Inflammatory macrophage treated with lipopolysaccharide for 1 hour (primary cell): Measurements from ENCODE around the gene EFCAB8.

Source experiments
- DNase-seq, 2 donors: peaks; one replicate each; pipeline ENCODE4 v3.0.0-alpha.2; 2020 to 2022

Gene EFCAB8

GRCh38 chr20:32842688-32843524, 15.8 kb upstream of the EFCAB8 start:
- no peak for DNase-seq

- no peak for DNase-seq
Measured at GRCh38 chr20:32845786-32846185, 12.9 kb upstream of the EFCAB8 start.

GRCh38 chr20:32846852-32847251, 11.9 kb upstream of the EFCAB8 start:
- DNase-seq: no peak

- DNase-seq: no peak
Measured at GRCh38 chr20:32847964-32848363, 10.8 kb upstream of the EFCAB8 start.

GRCh38 chr20:32848846-32849245, 9.9 kb upstream of the EFCAB8 start:
- DNase-seq: no peak

- no peak for DNase-seq
Measured at GRCh38 chr20:32849577-32849976, 9.1 kb upstream of the EFCAB8 start.

- no peak for DNase-seq
Measured at GRCh38 chr20:32855387-32855786, 3.3 kb upstream of the EFCAB8 start.

- no peak for DNase-seq
Measured at GRCh38 chr20:32858189-32858588, 534 bp upstream of the EFCAB8 start.

GRCh38 chr20:32861446-32861845, 2.7 kb downstream of the EFCAB8 start:
- DNase-seq: no peak

- no peak for DNase-seq
Measured at GRCh38 chr20:32869562-32869961, 10.8 kb downstream of the EFCAB8 start.

- peak; percentile 5 to 15 for DNase-seq
Measured at GRCh38 chr20:32870526-32870925, 11.8 kb downstream of the EFCAB8 start.

GRCh38 chr20:32870985-32871384, 12.3 kb downstream of the EFCAB8 start:
- no peak for DNase-seq

- peak; percentile 63 to 66 for DNase-seq
Measured at GRCh38 chr20:32871627-32872160, 13.0 kb downstream of the EFCAB8 start.

- DNase-seq: no peak
Measured at GRCh38 chr20:32872266-32872665, 13.5 kb downstream of the EFCAB8 start.

- no peak for DNase-seq
Measured at GRCh38 chr20:32875673-32876072, 16.9 kb downstream of the EFCAB8 start.

GRCh38 chr20:32877507-32877906, 18.8 kb downstream of the EFCAB8 start:
- no peak for DNase-seq

GRCh38 chr20:32878820-32879219, 20.1 kb downstream of the EFCAB8 start:
- DNase-seq: no peak

- no peak for DNase-seq
Measured at GRCh38 chr20:32879538-32879937, 20.8 kb downstream of the EFCAB8 start.

GRCh38 chr20:32880635-32881034, 21.9 kb downstream of the EFCAB8 start:
- DNase-seq: no peak

- no peak for DNase-seq
Measured at GRCh38 chr20:32883081-32883480, 24.4 kb downstream of the EFCAB8 start.

- no peak for DNase-seq
Measured at GRCh38 chr20:32885185-32885584, 26.5 kb downstream of the EFCAB8 start.

GRCh38 chr20:32885952-32886351, 27.2 kb downstream of the EFCAB8 start:
- no peak for DNase-seq

GRCh38 chr20:32886652-32887051, 27.9 kb downstream of the EFCAB8 start:
- DNase-seq: no peak

- DNase-seq: no peak
Measured at GRCh38 chr20:32887492-32887891, 28.8 kb downstream of the EFCAB8 start.

- DNase-seq: no peak
Measured at GRCh38 chr20:32888636-32889035, 29.9 kb downstream of the EFCAB8 start.
